ENCODE results near the gene DNAL1. TPM values are rescaled to one million over a fixed set of nuclear protein-coding genes. Genes with fewer than 3 reads are reported as not detected.

DNAL1 gene
- total RNA-seq, 1 experiment from 2014 or later: 14.6 TPM

- DNase-seq (ENCODE audit: low read depth, low spot score) (no peak), ATAC-seq (no peak)
- BruUV-seq (replicated peaks): no TSS peak
- Histone ChIP-seq H3K4me3 (replicated peaks in 1 of 2; ENCODE audit: low read depth in 1 of 2, low read length in 2 of 2) (no peak overlapping the region), H4K20me1 (ENCODE audit: insufficient read depth) (no peaks in the 10 kb centered on the region), H3K36me3 (ENCODE audit: control insufficient read depth in 1 of 2, insufficient read depth in 2 of 2, low read length in 2 of 2) (no peaks in the 10 kb centered on the region), H3K79me2 (ENCODE audit: insufficient read depth, low read length) (no peaks in the 10 kb centered on the region), H3K27ac (ENCODE audit: low read depth, low read length) (no peak overlapping the region), H3K4me2 (ENCODE audit: low read length) (no peak overlapping the region), H3K4me1 (ENCODE audit: control insufficient read depth in 1 of 2, insufficient read depth in 2 of 2, low read length in 2 of 2) (no peaks in the 10 kb centered on the region), H3K27me3 (ENCODE audit: insufficient read depth, low read length) (no peaks in the 10 kb centered on the region), H3K9me2 (ENCODE audit: insufficient read depth) (no peaks in the 10 kb centered on the region), H3K9me3 (ENCODE audit: control insufficient read depth in 1 of 2, insufficient read depth in 1 of 2, low read depth in 1 of 2, low read length in 2 of 2) (no peaks in the 10 kb centered on the region), H3K9ac (ENCODE audit: low read length) (no peak overlapping the region), H2AFZ (ENCODE audit: low read depth, low read length, poor library complexity, severe bottlenecking) (no peak overlapping the region)
- ChIA-PET POLR2A (no interaction called here), CTCF (no interaction called here), RAD21 (ENCODE audit: low non-redundant PET in 1 of 2, low total read pairs in 2 of 2, uncharacterized antibody in 2 of 2, unreplicated experiment in 2 of 2) (no interaction called here)
- intact Hi-C loops (cut with micrococcal nuclease): no loop called here
- no peak for TF ChIP-seq EGR1 (IDR thresholded peaks at IDR 0.05; ENCODE audit: low read depth)
Observed at GRCh38 chr14:73686901-73687300, 42.1 kb downstream of the DNAL1 start.

- Histone ChIP-seq H4K20me1 (ENCODE audit: insufficient read depth) (no peaks in the 10 kb centered on the region), H3K9me3 (ENCODE audit: control insufficient read depth in 1 of 2, insufficient read depth in 1 of 2, low read depth in 1 of 2, low read length in 2 of 2) (no peaks in the 10 kb centered on the region), H3K9ac (ENCODE audit: low read length) (no peak overlapping the region), H3K9me2 (ENCODE audit: insufficient read depth) (no peaks in the 10 kb centered on the region), H3K4me1 (ENCODE audit: control insufficient read depth in 1 of 2, insufficient read depth in 2 of 2, low read length in 2 of 2) (peaks cover 0 to 6% of the 10 kb centered on the region in 2 experiments; a peak in 1 of 4 replicates), H3K27ac (ENCODE audit: low read depth, low read length) (no peak overlapping the region), H3K79me2 (ENCODE audit: insufficient read depth, low read length) (no peaks in the 10 kb centered on the region), H3K27me3 (ENCODE audit: insufficient read depth, low read length) (no peaks in the 10 kb centered on the region), H3K4me2 (ENCODE audit: low read length) (no peak overlapping the region), H3K4me3 (replicated peaks in 1 of 2; ENCODE audit: low read depth in 1 of 2, low read length in 2 of 2) (no peak overlapping the region), H2AFZ (ENCODE audit: low read depth, low read length, poor library complexity, severe bottlenecking) (no peak overlapping the region), H3K36me3 (ENCODE audit: control insufficient read depth in 1 of 2, insufficient read depth in 2 of 2, low read length in 2 of 2) (no peaks in the 10 kb centered on the region)
- intact Hi-C loops (cut with micrococcal nuclease): no loop called here
- ChIA-PET RAD21 (ENCODE audit: low non-redundant PET in 1 of 2, low total read pairs in 2 of 2, uncharacterized antibody in 2 of 2, unreplicated experiment in 2 of 2) (no interaction called here), POLR2A (no interaction called here), CTCF (no interaction called here)
- DNase-seq (ENCODE audit: low read depth, low spot score) (no peak), ATAC-seq (no peak)
- no TSS peak for BruUV-seq (replicated peaks)
- no peak for TF ChIP-seq YY1 (IDR thresholded peaks at IDR 0.05; ENCODE audit: extremely low read depth, insufficient replicate concordance, low read depth, low read length)
- TF ChIP-seq ZNF274 (IDR thresholded peaks at IDR 0.05; ENCODE audit: low read depth, low read length): no peak
- TF ChIP-seq EZH2 (IDR thresholded peaks at IDR 0.05): no peak
- TF ChIP-seq POLR2AphosphoS5 (IDR thresholded peaks at IDR 0.05; ENCODE audit: low read depth, low read length): no peak
- TF ChIP-seq ZBTB33 (IDR thresholded peaks at IDR 0.05; ENCODE audit: extremely low read depth, insufficient replicate concordance, low read length): no peak
- no peak for TF ChIP-seq SP1 (IDR thresholded peaks at IDR 0.05; ENCODE audit: low read depth)
- TF ChIP-seq CBX3 (IDR thresholded peaks at IDR 0.05; ENCODE audit: low read depth): no peak
- TF ChIP-seq SRF (IDR thresholded peaks at IDR 0.05; ENCODE audit: low read depth): no peak
- TF ChIP-seq POLR2A (IDR thresholded peaks at IDR 0.05; ENCODE audit: borderline replicate concordance, extremely low read depth, insufficient read depth, insufficient read length): no peak
- no peak for TF ChIP-seq CEBPB (IDR thresholded peaks at IDR 0.05; ENCODE audit: low read depth)
- no peak for TF ChIP-seq JUND (IDR thresholded peaks at IDR 0.05)
- no peak for TF ChIP-seq EGR1 (IDR thresholded peaks at IDR 0.05; ENCODE audit: low read depth)
- no peak for TF ChIP-seq REST (IDR thresholded peaks at IDR 0.05; ENCODE audit: low read depth)
- TF ChIP-seq MAX (IDR thresholded peaks at IDR 0.05): no peak
- no peak for TF ChIP-seq TCF7L2 (IDR thresholded peaks at IDR 0.05; ENCODE audit: borderline replicate concordance, extremely low read depth, insufficient read depth, insufficient read length)
- no peak for TF ChIP-seq ATF3 (IDR thresholded peaks at IDR 0.05)
- no peak for TF ChIP-seq RAD21 (IDR thresholded peaks at IDR 0.05; ENCODE audit: low read depth)
Observed at GRCh38 chr14:73694083-73694482, 49.3 kb downstream of the DNAL1 start.
